ENCODE measurements around the gene C5orf46. TPM values are rescaled to one million over a fixed set of nuclear protein-coding genes. Genes with fewer than 3 reads are reported as not detected.
A peak's percentile ranks its signal among the peaks of the same experiment; 100 is the strongest.

C5orf46 gene
- total RNA-seq, 1 donor from 2014 or later: not detected

GRCh38 chr5:147895864-147896263 is 10.5 kb downstream of the C5orf46 start:
- no peak for TF ChIP-seq EZH2 (IDR thresholded peaks at IDR 0.05)
- no peak for TF ChIP-seq CTCF (IDR thresholded peaks at IDR 0.05)
- no peak for TF ChIP-seq EZH2phosphoT487 (IDR thresholded peaks at IDR 0.05)
- no peak overlapping the region for H3K4me2 ChIP-seq
- no peaks in the 10 kb centered on the region for H3K9me3 ChIP-seq (ENCODE audit: low read depth)
- no peaks in the 10 kb centered on the region for H3K4me1 ChIP-seq
- H3K4me3 ChIP-seq: no peak overlapping the region
- Mint-ChIP-seq H3K4me3 (no peak overlapping the region), H3K27me3 (ENCODE audit: insufficient read depth, low read depth) (peaks cover 3% of the 10 kb centered on the region), H3K36me3 (no peaks in the 10 kb centered on the region), H3K27ac (no peak overlapping the region), H3K4me1 (no peaks in the 10 kb centered on the region), H3K9me3 (no peaks in the 10 kb centered on the region)
- H3K27me3 ChIP-seq: no peaks in the 10 kb centered on the region
- H3K27ac ChIP-seq: no peak overlapping the region
- H4K20me1 ChIP-seq (ENCODE audit: low read depth): no peaks in the 10 kb centered on the region
- H3K9ac ChIP-seq: no peak overlapping the region
- no peak overlapping the region for H2AFZ ChIP-seq (replicated peaks)
- H3K36me3 ChIP-seq: no peaks in the 10 kb centered on the region
- no peaks in the 10 kb centered on the region for H3K79me2 ChIP-seq (ENCODE audit: low read depth)
- H3F3A ChIP-seq (ENCODE audit: low read depth): no peaks in the 10 kb centered on the region
- no peak for DNase-seq (ENCODE audit: low spot score)

- H2AFZ ChIP-seq (replicated peaks): no peak overlapping the region
Measured at GRCh38 chr5:147893820-147894219, 12.5 kb downstream of the C5orf46 start.

GRCh38 chr5:147892696-147893296 is 13.5 kb downstream of the C5orf46 start:
- peak; percentile 3 for DNase-seq (ENCODE audit: low spot score)
- H2AFZ ChIP-seq (replicated peaks): peak overlapping the region; percentile 21
- H3K4me2 ChIP-seq: no peak overlapping the region
- no peaks in the 10 kb centered on the region for H3K79me2 ChIP-seq (ENCODE audit: low read depth)
- no peaks in the 10 kb centered on the region for H3K9me3 ChIP-seq (ENCODE audit: low read depth)
- no peaks in the 10 kb centered on the region for H3K27me3 ChIP-seq
- no peak overlapping the region for H3K27ac ChIP-seq
- TF ChIP-seq EZH2 (IDR thresholded peaks at IDR 0.05) (no peak), EZH2phosphoT487 (IDR thresholded peaks at IDR 0.05) (no peak), CTCF (IDR thresholded peaks at IDR 0.05) (no peak)
- Mint-ChIP-seq H3K4me1 (no peaks in the 10 kb centered on the region), H3K4me3 (no peak overlapping the region), H3K36me3 (no peaks in the 10 kb centered on the region), H3K9me3 (no peaks in the 10 kb centered on the region), H3K27ac (no peak overlapping the region), H3K27me3 (ENCODE audit: insufficient read depth, low read depth) (peaks cover 3% of the 10 kb centered on the region)
- no peaks in the 10 kb centered on the region for H4K20me1 ChIP-seq (ENCODE audit: low read depth)
- H3F3A ChIP-seq (ENCODE audit: low read depth): no peaks in the 10 kb centered on the region
- H3K9ac ChIP-seq: no peak overlapping the region
- H3K4me1 ChIP-seq: no peaks in the 10 kb centered on the region
- no peaks in the 10 kb centered on the region for H3K36me3 ChIP-seq
- no peak overlapping the region for H3K4me3 ChIP-seq

More at GRCh38 chr5:147893820-147894219, 12.5 kb downstream of the C5orf46 start:
- H3K4me3 ChIP-seq: no peak overlapping the region
- no peak overlapping the region for H3K9ac ChIP-seq
- no peaks in the 10 kb centered on the region for H3K27me3 ChIP-seq
- no peaks in the 10 kb centered on the region for H3K36me3 Mint-ChIP-seq
- H3F3A ChIP-seq (ENCODE audit: low read depth): no peaks in the 10 kb centered on the region
- no peaks in the 10 kb centered on the region for H3K4me1 ChIP-seq
- H3K4me2 ChIP-seq: no peak overlapping the region
- H3K27ac Mint-ChIP-seq: no peak overlapping the region
- no peaks in the 10 kb centered on the region for H3K4me1 Mint-ChIP-seq
- no peaks in the 10 kb centered on the region for H3K79me2 ChIP-seq (ENCODE audit: low read depth)
- peaks cover 3% of the 10 kb centered on the region for H3K27me3 Mint-ChIP-seq (ENCODE audit: insufficient read depth, low read depth)
- H4K20me1 ChIP-seq (ENCODE audit: low read depth): no peaks in the 10 kb centered on the region
- H3K36me3 ChIP-seq: no peaks in the 10 kb centered on the region
- H3K4me3 Mint-ChIP-seq: no peak overlapping the region
- H3K9me3 Mint-ChIP-seq: no peaks in the 10 kb centered on the region
- H3K9me3 ChIP-seq (ENCODE audit: low read depth): no peaks in the 10 kb centered on the region
- DNase-seq (ENCODE audit: low spot score): no peak
- TF ChIP-seq CTCF (IDR thresholded peaks at IDR 0.05): no peak
- TF ChIP-seq EZH2 (IDR thresholded peaks at IDR 0.05): no peak
- TF ChIP-seq EZH2phosphoT487 (IDR thresholded peaks at IDR 0.05): no peak
- no peak overlapping the region for H3K27ac ChIP-seq

Measured in neural progenitor cell (in vitro differentiated cells).